Stimulated activated CD8-positive, alpha-beta memory T cell treated with anti-CD3 and anti-CD28 coated beads, Interleukin-7, amount 100 ng/mL, for 24 hours (primary cell): ENCODE measurements around the gene PDE9A.
"Not testable (repeated sequence)": the region's sequence is repeated elsewhere in the genome, so short reads cannot be mapped to it uniquely, and the experiment has no call there.

Source experiments
- DNase-seq: peaks from one replicate; pipeline ENCODE4 v3.0.0-alpha.2; 2020; ENCODE audit warnings: low read depth

Gene PDE9A

DNA sequence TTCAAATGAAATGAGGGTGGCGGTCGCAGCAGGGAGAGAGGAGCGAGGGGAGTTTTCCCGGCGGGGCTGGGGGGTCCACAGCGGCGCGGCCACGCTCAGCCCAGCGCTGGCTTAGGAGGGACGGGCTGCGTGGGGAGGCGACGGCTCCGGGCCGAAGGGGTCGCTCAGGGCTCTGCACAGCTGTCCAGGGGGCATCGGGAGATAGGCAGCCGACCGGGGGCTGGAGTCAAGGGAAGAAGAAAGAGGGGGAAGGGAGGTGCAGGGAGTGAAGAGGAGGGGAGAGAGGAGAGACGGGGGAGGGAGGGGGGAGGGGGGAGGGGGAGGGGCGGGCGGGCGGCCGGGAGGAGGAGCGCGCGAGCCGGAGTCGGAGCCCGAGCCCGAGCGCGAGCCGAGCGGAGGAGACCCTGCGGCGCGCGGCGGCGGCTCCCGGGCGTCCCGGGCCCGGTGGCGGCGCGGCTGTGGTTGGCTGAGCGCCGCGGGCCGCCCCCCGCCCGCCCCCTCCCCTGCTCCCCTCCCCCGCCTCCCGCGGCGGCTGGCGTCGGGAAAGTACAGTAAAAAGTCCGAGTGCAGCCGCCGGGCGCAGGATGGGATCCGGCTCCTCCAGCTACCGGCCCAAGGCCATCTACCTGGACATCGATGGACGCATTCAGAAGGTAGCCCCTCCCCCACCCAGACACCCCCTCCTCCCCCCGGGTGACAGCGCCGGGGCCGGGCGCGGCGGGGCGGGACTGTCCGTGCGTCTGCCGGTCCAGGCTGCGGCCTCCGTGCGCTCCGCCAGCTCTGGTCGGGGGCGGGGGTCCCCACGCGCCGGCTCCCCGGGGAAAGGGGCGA lies at the start of gene PDE9A:
Gene PDE9A, plus strand, starts transcription at position 391 of the 831 bp plus-strand sequence. Its CDS starts 194 bp downstream, at position 585.
- no peak for DNase-seq

DNA sequence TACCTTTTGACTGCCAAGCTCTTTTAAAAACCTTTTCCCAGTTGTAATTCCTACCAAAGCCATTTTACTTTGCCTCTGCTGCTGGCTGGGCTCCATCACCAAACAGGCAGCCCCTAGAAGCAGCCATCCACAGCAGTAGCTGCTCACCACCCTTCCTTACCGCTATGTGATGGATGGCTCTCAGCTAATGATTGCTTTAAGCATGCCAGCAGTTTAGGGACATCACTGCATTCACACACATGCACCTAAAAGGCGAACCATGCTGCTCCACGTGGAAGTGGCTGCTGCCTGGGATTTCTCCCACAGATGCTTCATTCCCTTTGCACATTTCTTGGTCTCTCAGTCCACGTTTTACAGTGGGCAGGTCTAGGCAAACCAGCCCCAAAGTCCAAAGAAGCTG lies 46.3 kb upstream of the PDE9A start:
- DNase-seq: no peak

DNA sequence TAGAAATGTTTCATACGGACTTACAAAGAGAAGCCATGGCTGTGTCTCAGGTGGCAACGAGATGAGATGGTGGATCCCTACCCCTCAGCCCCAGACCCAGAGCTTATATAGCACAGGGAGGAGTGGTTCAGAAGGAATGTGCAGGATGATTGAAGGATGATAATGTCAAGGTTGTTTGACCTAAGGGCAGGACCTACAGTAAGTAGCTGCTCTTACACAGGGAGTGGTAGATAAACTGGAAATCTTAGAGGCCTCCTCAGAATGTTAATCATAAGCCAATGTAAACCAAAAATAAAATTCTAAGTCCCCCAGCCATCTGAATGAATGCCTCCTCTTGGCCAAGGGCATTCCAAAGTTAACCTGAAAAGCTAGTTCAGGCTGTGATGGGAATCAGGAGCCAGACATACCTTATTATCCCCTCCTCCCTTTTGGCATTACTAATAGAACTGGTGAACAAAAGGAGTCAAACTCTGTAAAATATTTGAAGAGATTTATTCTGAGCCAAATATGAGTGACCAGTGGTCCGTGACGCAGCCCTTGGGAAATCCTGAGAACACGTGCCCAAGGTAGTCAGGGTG lies 45.8 kb upstream of the PDE9A start:
- no peak for DNase-seq

DNA sequence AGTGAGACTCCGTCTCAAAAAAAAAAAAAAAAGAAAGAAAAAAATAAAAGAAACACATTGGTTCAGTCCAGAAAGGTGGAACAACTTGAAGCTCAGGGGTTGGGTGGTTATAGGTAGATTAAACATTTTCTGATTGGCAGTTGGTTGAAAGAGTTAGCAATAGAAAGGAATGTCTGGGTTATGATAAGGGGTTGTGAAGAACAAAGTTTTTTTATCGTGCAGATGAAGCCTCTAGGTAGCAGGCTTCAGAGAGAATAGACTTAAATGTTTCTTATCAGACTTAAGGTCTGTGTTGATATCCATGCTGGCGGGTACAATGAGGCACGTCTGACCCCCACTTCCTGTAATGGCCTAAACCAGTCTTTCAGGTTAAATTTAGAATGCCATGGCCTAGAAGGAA lies 45.0 kb upstream of the PDE9A start:
- DNase-seq: no peak

DNA sequence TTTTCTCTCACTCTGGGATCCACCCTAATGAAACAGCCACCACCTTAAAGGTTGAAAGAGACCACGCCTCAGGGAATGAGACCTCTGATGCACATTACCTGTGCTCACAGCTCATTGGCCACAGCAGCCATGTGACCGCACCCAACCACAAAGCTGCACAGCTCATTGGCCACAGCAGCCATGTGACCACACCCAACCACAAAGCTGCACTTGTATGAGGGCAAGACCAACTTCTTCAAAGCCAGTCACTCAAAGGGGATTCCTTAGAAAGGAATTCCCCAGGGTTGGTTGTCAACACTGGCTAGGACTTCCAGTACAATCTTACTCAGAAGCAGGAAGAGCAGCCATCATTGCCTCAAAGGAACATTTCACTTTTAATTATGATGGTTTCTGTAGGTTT lies 43.6 kb upstream of the PDE9A start:
- DNase-seq: peak; percentile 20

DNA sequence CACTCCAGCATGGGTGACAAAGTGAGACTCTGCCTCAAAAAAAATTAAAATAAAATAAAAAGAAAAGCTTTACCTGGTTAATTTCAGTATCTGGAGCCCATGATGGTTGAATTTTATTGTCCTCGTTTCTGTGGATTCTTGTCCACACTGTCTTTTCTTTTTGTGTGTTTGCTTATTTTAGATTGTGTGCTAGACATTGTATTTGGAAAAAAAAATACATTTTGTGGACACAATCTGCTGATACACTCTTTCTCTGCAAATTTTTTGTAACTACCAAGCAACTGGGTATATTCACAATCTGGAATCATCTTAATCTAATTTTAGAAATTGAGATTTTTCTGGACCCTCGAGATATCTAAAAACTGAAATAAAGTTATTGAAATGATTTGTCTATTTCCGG lies 41.6 kb upstream of the PDE9A start:
- DNase-seq: no peak

DNA sequence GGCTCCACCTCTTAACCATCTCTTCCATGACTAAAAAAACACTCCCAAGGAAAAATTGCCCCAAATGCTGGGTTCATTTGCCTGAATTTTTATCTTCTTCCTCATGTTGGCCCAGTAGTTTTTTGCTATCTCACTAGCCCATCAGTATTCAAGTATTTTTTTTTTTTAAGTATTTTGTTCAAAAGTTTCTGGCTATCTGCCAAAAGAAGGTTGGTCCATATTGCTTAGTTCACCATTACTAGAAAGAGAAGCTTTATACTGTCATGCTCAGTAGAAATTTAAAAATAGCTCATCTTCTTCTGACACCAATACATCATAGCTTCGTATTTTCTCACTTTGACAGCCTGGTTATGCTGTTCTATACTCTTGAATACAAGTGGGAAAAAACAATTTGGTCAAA lies 41.0 kb upstream of the PDE9A start:
- DNase-seq: no peak

DNA sequence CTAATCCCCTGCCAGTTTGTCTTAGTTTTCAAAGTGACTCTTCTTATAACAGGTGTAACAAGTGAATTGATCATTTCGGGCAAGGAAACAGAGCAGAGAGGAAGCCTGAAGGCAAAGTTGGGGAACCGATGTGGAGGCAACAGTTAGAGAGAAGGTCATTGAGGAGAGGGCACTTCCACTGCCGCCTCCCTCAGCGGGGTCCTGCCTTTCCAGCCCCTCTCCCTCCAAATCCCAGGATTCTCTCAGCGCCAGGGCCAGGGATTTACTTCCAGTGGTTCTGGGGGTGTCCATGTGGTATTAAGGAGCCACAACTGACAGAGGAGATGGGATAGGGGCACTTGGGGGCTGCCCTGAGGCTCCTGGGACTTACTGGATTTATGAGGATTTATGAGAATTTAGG lies 39.7 kb upstream of the PDE9A start:
- no peak for DNase-seq

DNA sequence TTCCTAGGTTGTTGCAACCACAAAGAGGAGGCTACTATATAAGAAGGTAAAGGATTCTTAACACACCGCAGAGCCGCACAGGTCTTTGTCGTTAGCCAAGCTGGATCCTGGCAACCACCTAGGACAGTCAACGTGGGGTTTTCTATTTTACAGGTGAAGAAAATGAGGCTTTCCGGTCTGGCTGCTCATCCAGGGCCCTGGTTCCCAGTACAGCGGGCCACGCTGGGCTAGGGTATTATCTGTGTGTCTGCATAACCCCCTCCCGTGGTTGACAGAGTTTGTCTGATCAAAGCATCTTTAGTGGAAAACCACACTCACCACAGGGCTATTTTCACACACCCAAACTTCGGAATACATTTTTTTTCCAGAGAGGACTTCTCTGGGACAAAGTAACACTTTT lies 39.0 kb upstream of the PDE9A start:
- no peak for DNase-seq

DNA sequence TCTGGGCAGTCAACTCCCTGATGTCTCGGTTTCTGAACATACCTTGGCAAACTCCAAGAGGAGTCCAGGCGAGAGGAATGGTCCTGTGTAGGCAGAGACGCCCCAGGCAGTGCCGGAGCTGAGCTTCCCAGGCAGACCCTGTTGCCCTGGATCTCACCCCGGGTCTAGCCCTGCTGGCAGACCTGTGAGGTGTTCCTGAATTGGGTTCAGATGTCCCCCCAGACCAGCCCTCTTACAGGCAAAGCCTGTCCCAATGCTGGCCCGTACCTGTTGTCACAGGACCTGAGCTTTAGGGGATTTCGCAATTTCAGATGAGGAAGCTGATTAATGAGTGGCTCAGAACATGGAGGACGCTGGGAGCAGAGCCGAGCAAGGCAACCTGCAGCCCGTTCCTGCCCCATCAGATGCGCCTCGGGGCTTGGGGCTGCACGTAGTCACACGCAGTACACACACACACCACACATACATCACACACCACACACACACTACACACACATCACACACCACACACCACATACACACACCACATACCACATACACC lies 38.5 kb upstream of the PDE9A start:
- peak; percentile 20 for DNase-seq

DNA sequence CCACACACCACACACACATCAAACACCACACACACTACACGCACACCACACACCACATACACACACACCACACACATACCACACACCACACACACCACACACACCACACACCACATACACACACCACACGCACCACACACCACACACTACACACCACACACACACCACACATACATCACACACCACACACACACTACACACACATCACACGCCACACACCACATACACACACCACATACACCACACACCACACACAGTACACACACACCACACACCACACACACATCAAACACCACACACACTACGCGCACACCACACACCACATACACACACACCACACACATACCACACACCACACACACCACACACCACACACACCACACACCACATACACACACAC lies 38.0 kb upstream of the PDE9A start:
- DNase-seq: not testable (repeated sequence)

DNA sequence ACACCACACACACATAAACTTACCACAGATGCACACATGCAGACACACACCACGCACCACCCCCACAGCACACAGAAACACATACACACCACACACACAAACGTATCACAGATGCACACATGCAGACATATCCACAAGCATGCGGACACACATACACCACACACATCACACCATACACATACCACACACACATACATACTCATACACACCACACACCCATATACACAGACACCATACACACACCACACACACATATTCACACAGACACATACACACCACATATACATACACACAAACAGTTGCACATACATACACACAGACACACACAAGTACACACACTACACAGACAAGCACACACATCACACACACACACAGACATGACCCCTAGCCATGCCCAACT lies 37.5 kb upstream of the PDE9A start:
- DNase-seq: no peak

DNA sequence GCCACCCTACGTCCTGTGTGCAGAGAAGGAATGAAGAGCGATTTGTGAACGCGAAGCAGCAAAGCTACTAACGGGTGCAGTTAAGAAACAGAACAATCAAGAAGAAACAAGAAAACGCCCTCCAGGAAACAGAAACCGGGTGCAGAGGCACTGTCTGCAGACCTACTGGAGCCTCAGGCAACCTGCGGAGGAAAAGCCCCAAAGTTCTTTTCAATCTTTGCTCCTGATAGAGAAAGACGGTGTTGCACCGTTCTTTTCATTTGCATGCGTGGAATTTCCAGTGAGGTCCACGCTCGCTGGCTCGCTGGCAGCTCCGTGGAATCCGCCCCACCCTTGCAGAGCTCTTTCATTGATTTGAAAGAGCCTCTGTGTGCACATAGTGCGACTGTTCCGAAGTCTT lies 37.0 kb upstream of the PDE9A start:
- DNase-seq: no peak

DNA sequence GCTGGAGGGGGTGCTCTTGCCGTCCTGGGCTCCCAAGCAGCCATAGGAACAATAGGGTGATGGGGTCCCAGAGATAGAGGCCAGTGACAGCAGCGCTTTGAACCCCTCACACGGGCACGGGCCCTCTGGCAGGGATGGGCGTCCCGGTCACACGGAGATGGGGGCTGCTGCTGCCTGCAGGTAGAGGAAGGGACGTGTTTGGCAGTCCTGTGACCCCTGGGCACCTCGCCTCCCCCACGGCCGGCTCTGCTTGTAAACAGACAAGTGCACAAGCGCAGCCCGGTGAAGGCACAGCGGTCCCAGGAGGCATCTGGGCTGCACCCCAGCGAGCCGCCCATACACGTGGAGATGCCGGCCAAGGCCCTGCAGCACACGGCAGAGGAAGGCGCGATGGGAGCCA lies 36.5 kb upstream of the PDE9A start:
- no peak for DNase-seq

DNA sequence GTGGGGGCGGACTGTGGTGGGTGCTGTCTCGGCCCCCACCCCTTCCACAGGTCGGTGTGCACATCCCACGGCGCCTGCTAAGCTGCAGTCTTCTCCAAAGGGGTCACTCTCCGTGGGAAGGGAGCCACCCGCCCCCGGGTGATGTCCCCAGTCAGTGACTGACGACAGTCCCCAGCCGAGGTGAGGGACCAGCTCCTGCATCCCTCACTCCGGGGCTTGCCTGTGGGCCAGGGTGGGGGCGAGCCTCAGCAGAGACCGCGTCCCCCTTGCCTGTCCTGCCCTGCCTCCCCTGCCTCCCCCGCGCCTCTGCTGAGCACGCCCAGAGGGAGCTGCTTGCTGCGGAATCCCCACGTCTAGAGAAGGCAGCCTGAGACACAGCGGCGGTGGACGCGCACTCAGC lies 35.9 kb upstream of the PDE9A start:
- DNase-seq: no peak

DNA sequence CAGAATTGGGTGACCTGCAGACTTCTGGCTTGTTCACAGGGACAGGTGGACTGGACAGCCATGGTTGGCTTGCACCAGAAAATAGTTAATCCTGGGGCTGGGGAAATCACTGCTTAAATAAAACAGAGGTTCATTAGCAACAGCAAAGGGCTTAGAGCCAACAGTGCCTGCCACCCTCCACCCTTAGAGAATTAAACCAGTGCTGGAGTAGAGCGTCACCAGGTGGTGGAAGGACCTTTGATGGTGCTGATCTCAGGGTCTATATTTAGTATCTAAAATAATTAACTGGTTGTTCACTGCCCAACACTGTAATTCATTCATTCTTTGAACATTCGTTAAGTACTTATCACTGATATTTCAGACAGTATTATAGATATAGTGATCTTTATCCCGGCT lies 34.7 kb upstream of the PDE9A start:
- DNase-seq: no peak

DNA sequence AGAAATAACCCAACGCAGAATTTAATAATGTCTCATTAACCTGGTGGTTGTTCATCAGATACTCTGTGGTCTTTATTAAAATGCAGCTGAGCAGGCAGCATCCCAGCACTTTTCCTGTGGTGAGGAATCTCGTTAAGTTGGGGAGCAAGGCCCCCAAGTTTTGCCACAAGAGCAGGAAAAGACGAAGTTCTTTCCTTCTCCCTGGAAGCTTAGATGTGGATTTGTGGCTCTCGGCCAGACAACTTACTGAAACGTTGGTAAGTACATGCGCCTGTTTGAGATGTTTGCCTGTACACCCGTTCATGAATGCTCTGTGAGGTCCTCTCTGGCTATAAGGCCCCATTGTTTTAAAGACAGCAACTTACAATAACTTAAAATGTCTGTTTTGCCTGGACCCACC lies 34.3 kb upstream of the PDE9A start:
- DNase-seq: no peak

DNA sequence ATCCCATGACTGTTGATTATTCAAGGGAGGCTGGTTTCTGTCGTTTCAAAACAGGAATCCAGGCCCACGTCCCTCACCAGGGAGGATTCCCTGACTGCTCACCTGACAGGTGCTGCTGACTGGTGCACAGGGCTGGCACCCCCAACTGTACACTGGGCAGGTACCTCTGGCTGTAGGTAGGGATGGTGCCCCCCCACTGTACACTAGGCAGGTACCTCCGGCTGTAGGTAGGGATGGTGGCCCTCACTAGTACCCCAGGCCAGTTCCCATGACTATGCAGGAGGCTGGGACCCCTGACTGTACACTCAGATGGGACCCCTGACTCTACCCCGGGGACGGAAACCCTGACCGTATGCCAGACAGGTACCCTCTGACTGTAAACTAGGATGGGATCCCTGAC lies 33.6 kb upstream of the PDE9A start:
- no peak for DNase-seq

DNA sequence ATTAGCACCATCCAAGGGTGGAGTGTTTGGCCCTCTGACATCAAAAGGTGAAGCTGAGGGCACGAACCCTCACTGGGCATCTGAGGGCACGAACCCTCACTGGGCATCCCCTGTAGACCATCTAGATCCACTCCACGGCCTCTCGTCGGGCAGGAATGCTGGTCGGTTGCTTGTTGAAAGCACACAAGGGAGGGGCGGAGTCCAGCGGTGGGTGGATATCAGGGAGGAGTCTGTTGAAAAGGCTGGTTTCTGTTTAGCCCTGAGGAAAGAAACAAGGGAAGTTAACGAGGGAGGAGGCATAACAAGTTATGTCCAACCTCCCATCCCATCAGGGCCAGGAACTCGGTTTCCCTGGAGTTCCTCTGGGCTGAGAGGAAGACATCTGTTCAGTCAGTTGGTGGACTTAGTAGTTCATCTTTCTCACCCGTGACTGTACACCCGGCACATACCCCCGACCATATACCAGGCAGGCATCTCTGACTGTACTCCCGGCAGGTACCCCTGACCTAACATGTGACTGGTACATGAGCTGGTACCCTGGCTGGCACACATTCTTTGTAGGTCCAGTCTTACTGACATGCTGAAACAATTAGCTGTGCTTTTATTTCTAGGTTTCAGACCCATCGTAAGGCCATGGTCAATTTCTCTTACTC lies 32.1 kb upstream of the PDE9A start:
- no peak for DNase-seq

DNA sequence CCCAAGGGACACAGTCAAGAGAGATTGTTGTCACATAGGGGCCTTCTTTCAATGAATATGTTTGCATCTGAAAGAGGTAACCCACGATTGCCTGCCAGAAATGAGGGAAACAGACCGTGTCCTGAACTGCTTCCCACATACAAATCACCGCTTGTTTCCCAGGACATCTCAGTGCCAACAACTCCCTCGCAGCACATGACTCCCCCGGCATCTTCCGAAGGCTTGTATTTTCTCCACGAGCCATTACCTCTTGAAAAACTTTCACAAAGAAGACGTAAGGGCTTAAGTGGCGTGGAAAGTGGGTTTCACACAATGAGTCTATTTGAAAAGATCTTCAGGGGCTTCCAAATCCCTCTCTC lies 31.6 kb upstream of the PDE9A start:
- DNase-seq: no peak

DNA sequence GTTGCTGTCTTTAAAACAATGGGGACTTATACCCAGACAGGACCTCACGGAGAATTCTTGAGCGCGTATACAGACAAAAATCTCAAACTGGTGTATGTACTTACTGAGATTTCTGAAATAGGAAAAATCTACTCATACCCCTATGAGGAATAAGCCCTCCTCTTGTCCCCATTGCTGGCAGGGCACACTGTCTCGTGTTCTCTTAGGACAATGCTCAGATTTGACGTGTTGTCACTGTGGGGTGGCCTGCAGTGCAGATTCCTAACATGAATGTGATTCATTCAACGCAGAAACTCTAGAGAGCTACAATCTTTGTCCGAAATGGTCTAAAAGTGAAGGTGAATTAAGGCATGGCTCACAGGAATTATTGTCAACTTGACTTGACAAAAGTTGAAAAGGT lies 31.1 kb upstream of the PDE9A start:
- DNase-seq: no peak

DNA sequence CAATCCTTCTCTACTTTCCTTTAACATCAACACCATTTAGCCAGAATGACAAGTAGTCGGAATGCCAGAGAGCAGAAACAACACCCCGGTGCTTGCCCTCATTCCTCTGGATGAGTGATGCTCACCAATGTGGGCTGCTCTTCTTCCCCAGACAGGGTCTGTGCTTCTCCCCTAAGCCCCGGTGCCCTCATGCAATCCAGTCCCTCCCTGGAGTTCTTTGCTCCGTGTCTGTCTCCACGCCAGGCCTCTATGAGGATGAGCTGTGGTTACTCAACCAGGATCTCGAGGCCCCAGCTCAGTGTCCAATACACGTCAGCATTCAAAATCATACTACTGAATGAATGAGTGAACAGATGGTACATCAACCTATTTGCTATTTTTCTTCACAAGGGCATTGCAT lies 29.7 kb upstream of the PDE9A start:
- DNase-seq: no peak

DNA sequence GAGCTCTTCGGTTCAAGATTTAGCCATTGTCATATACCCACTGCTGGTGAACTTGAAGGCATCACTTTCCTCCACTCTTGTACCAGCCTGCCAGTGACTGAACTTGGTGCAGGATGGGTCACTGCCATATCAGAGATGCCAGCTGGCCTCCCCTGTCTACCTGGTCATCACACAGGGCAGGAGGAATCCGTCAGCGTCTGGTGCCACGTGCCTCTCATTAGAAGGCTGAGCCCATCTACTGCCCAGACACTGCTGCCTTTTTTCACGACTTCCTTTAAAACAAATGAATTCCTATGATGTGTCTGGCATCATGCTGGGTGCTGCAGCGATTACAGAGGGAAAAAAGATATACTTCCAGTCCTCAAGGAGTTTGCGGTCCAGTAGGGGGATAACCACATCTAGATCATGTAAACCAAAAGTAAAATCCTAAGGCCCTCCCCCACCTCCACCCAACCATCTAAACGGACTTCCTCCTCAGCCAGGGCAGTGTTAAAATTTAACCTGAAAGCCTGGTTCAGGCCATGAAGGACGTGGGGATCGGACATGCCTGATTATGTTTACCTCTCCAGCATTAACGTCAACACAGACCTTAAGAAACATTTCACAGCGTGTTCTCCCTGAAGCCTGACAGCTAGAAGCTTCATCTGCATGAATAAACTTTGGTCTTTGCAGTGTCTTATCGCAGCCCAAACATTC lies 29.2 kb upstream of the PDE9A start:
- DNase-seq: no peak
